Activated naive CD4-positive, alpha-beta T cell treated with anti-CD3 and anti-CD28 coated beads, Interleukin-2, amount 50 U/mL, for 72 hours (primary cell): ENCODE results near the gene CIB2. TPM values are rescaled to one million over a fixed set of nuclear protein-coding genes. Genes with fewer than 3 reads are reported as not detected.
A peak's percentile ranks its signal among the peaks of the same experiment; 100 is the strongest.

Source experiments
- ATAC-seq, 2 donors: fragments of 150-1000 bp; cut with Tn5 transposase; 2 replicates each; pipeline ENCODE4 v1.10.0; 2021; ENCODE audit warnings: mild to moderate bottlenecking in 2 of 2, moderate library complexity in 2 of 2
- DNase-seq, 2 donors: peaks; one replicate each; pipeline ENCODE4 v3.0.0; 2021 to 2022; ENCODE audit warnings: low spot score in 2 of 2
- H3K27ac Mint-ChIP-seq, 2 donors: one replicate each; pipeline ENCODE4 v1.8.0; 2022; ENCODE audit warnings: mild to moderate bottlenecking in 2 of 2, mixed read lengths in 2 of 2
- H3K36me3 Mint-ChIP-seq, 2 donors: one replicate each; pipeline ENCODE4 v1.8.0; 2022; ENCODE audit warnings: mixed read lengths in 2 of 2
- H3K9me3 Mint-ChIP-seq, 2 donors: one replicate each; pipeline ENCODE4 v1.8.0; 2022; ENCODE audit warnings: mixed read lengths in 2 of 2
- total RNA-seq, 2 donors: library from RNA; stranded (reverse); gene quantifications; one replicate each; pipeline ENCODE4 v1.2.3, GENCODE V29; 2022

Gene CIB2
- 1 to 10 TPM; 1.4 to 1.6 TPM for total RNA-seq

DNA sequence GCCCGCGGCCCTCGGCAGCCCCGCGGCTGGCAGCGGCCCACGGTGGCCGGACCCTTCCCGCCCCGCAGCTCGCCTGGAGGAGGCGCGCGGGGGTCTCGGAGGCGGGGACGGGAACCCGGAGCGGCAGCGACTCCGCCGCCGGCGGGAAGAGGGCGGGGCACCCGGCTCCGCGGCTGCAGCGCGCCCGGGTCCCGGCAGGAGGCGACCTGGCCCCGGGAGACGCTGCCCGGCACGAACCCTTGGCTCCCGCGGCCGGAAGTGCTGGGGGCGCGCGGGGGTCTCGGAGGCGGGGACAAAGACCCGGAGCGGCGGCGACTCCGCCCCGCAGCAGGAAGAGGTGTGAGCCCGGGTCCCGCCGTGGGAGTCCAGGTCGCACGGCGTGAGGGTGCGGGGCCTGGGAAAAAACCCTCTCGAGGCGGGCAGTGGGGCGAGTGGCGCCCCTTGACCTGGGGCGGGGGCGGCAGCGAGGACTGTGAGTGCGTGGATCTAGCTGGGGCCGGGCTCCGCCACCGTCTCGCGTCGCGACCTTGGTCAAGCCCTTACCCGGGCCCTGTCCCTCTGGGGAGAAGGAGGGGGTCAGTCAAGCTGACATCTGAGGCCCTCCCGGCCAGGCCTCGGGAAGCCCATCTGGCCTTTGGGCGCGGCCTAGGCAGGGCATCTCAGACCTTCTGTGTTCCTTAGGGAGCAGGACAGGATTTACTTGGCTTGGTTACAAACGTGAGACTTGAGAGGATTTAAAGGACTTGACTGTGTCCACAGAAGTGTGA is at the start of gene CIB2:
Gene CIB2 (minus strand): TSS at position 151 of the 767 bp plus-strand sequence. CDS start 230 bp downstream, outside the sequence.
- ATAC-seq, result peak; percentile 88 to 92
- peak; percentile 84 to 85 for DNase-seq
- Mint-ChIP-seq H3K9me3 (no peaks in the 10 kb centered on the region), H3K36me3 (no peaks in the 10 kb centered on the region), H3K27ac (peak within 1 kb of the TSS; percentile 57 to 94)

DNA sequence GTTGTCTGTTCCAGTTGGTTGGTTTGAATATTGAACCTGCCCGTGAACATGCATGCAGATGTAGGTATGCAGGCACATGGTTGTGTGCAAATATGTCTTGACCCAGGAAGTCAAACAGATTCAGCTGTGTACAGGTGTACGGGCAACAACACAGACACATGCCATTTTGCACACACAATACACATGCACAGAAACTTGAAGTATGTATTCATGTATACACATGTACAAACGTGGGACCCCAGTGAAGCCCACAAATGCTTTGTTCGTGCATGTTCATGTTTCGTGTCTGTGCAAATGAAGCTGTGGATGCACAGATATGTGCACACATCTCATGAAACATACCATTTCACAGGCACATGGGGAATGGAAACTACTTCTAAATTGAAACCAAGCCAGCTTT is 48.7 kb upstream of the CIB2 start:
- no peak for ATAC-seq
- Mint-ChIP-seq H3K27ac (no peak overlapping the region), H3K9me3 (no peaks in the 10 kb centered on the region), H3K36me3 (no peaks in the 10 kb centered on the region)
- no peak for DNase-seq

DNA sequence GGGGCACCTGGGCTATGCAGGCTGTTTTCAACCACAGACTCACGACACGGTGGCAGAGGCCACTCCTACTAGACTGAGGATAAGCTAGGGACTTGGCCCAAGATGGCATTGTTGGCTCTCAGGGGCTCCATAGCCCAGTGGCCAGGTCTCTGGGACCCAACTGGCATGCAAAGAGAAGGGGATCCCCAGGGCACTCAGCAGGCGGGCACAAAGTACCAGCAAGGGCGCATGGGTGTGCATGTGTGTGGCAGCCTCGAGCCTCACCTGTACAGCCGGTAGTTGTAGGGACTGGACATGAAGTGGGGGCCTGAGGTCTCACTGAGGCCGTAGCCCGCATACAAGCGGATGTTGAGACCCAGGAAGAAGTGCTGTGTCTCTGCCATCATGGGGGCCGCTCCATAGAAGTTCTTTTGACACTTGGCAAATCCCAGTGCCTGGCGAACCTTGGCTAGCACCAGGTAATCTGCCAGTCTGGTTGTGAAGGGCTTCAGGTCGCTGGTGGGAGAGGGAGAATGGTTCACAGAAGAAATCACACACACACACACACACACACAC is 48.1 kb upstream of the CIB2 start:
- Mint-ChIP-seq H3K9me3 (no peaks in the 10 kb centered on the region), H3K27ac (no peak overlapping the region), H3K36me3 (no peaks in the 10 kb centered on the region)
- DNase-seq (no peak), ATAC-seq (no peak)

DNA sequence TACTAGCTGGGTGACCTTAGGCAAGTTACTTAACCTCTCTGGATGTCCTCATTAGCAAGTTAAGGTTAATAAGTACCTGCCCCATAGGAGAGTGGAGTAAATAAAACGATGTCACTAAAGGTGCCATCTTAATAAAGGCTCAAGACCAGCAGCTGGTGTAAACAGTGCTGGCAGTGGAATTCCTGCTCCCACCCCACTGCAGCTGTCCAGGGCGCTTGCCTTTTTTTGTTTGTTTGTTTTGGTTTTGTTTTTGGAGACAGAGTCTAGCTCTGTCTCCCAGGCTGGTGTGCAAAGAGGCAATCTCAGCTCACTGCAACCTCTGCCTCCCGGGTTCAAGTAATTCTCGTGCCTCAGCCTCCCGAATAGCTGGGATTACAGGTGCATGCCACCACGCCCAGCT is 46.8 kb upstream of the CIB2 start:
- Mint-ChIP-seq H3K9me3 (no peaks in the 10 kb centered on the region), H3K27ac (no peak overlapping the region), H3K36me3 (peaks cover 0 to 6% of the 10 kb centered on the region in 2 donors)
- no peak for DNase-seq
- ATAC-seq, result no peak

DNA sequence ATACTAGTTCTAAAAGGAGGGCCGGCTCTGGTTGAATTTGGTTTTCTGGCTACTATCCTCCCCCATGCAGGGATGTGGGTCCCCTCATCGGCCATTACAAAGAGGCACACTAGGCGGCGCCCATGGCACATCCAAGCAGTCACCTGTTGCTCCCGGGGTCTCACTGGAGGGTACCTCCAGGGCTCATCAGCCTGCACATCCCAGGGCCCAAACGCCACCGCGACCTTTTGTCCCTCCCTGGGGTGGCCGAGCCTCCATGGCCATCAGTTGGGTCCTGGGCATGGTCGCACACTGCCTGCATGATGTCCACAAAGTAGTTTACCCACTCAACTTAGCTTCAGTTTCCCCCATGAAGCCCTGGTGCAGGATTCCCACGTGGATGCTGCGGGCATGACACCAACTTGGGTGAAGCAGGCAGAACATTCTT is 46.2 kb upstream of the CIB2 start:
- ATAC-seq, result peak in 1 of 2 donors; percentile 76
- Mint-ChIP-seq H3K9me3 (no peaks in the 10 kb centered on the region), H3K36me3 (peaks cover 0 to 12% of the 10 kb centered on the region in 2 donors), H3K27ac (no peak overlapping the region)
- DNase-seq, result peak in 1 of 2 donors; percentile 45

DNA sequence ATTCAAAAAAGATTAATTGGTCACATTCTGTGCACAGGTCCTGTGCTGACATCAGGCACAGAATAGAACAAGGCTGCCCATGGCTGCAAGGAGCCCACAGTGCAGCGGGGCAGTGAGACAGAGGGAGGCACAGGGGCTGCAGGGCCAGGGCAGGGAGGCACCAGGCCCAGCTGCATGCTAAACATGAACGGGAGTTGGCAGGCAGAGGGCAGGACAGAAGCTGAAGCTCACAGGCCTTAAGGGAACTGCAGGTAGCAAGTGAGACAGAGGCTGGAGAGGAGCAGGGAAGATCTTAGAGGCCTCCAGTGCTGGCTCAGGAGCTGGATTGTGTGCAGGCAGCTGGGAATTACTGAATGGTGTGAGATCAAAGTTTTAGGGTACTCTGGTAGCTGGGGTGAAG is 44.1 kb upstream of the CIB2 start:
- peaks cover 7 to 25% of the 10 kb centered on the region in 2 donors for H3K36me3 Mint-ChIP-seq

DNA sequence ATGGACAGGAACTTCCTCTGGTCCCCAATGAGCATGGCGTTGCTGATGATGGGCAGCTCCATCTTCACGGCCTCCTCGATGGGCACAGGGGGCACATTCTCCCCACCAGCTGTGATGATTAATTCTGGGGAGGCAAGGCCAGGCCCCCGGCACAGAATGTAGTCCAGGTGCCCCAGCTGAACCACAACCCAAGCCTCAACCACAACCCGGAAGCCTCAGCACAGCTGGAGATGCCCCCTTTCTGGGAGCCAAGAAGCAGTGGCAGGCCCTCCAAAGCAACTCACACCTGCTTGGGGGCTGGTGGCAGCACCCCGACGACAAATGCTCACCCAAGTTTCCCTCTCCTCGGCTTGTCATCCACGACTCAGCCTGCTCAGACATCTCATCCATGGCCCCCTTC is 43.2 kb upstream of the CIB2 start:
- H3K36me3 Mint-ChIP-seq, result peaks cover 13 to 26% of the 10 kb centered on the region in 2 donors
- peak overlapping the region; percentile 16 to 58 for H3K27ac Mint-ChIP-seq
- ATAC-seq (no peak), DNase-seq (no peak)
- no peaks in the 10 kb centered on the region for H3K9me3 Mint-ChIP-seq

More for the DNA sequence above, 44.1 kb upstream of the CIB2 start:
- DNase-seq (no peak), ATAC-seq (no peak)
- Mint-ChIP-seq H3K27ac (no peak overlapping the region), H3K9me3 (no peaks in the 10 kb centered on the region)

DNA sequence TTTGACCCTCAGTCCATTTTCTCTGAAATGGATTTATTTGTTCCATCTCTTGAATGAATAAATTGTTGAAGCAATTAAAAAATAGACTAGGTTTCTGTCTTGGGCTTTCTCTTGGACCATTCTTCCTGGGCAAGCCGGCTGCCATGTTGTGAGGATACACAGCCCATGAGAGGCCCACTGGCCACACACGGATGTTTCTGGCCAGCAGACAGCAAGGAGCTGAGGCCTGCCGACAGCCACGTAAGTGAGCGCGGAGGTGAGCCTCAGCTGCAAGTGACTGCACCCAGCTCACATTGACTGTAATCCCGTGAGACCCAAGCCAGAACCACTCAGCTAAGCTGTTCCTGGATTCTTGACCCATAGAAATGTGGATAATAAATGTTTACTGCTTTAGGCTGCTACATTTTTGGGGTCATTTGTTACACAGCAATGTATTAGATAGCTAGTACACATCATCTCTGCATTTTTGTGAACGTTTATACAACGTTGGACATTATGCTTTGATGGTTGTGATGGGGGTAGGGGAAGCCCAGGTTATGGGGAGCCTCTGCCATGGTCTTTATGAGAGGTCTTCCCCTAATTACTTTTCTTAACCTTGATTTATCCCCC is 40.7 kb upstream of the CIB2 start:
- peaks cover 13 to 35% of the 10 kb centered on the region in 2 donors for H3K36me3 Mint-ChIP-seq
- no peaks in the 10 kb centered on the region for H3K9me3 Mint-ChIP-seq
- DNase-seq, result no peak
- H3K27ac Mint-ChIP-seq, result no peak overlapping the region
- ATAC-seq, result no peak

DNA sequence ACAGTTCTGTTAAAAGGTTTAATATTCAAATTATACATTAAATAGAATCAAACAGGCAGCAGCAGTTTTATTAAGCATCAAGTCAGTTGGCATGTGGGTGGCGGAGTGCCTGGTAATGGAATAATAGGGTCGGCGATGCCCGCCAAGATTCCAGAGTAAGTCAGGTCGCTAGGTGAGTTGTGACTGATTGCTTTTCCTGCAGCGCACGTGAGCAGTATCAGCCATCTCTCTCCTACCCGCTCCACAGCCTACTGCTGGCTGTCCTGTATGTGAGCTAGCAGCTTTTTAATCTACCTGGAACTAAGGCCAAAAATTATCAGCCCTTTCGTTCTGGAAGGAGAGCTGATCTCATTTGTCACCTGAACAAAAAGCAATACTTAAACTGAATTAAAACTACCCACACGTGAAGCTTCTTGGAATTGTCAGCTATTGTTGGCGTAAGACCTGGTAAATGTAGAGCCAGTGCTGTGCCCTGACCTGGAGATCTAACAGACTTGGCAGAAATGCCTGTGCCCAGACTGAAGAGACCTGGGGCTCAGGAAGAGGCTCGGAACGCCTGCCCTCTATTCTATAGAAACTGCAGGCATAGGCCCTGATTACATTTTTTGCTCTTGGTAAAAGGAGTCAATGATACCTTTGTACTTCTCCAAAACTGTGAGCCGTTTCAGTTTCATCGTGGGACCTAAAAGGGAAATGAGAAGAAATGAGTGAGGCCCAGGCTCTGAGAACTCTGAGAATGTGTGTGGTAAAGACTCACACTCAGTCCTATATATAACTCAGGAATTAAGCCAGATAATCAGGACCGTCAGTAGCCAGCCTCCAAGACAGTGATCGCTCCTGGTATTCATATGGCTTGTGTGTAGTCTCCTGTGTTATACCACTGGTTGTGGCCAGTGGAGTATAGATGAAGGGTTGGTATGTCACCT is 39.9 kb upstream of the CIB2 start:
- peaks cover 16 to 40% of the 10 kb centered on the region in 2 donors for H3K36me3 Mint-ChIP-seq
- H3K9me3 Mint-ChIP-seq, result no peaks in the 10 kb centered on the region
- ATAC-seq, result no peak
- DNase-seq, result no peak
- H3K27ac Mint-ChIP-seq, result no peak overlapping the region

DNA sequence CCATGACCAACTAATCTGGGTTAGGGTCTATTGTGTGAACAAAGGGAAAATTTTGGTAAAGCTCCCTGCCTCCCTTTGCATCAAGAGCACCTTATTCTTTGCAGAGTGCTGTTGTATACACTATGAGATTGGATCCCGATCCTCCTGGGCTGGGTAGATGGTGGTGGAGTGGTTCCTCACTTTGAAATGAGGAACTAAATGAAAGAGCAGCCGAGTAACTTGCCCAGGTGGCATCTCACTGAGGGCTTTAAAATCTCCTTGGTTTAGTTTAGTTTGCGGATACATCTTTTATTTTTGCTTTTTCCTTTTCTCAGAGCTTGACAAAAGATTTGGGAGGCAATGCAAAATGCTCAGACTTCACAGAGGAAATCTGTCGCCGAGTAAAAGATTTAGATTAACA is 37.4 kb upstream of the CIB2 start:
- no peak overlapping the region for H3K27ac Mint-ChIP-seq
- ATAC-seq (no peak), DNase-seq (no peak)
- no peaks in the 10 kb centered on the region for H3K9me3 Mint-ChIP-seq
- H3K36me3 Mint-ChIP-seq, result peaks cover 19 to 49% of the 10 kb centered on the region in 2 donors

DNA sequence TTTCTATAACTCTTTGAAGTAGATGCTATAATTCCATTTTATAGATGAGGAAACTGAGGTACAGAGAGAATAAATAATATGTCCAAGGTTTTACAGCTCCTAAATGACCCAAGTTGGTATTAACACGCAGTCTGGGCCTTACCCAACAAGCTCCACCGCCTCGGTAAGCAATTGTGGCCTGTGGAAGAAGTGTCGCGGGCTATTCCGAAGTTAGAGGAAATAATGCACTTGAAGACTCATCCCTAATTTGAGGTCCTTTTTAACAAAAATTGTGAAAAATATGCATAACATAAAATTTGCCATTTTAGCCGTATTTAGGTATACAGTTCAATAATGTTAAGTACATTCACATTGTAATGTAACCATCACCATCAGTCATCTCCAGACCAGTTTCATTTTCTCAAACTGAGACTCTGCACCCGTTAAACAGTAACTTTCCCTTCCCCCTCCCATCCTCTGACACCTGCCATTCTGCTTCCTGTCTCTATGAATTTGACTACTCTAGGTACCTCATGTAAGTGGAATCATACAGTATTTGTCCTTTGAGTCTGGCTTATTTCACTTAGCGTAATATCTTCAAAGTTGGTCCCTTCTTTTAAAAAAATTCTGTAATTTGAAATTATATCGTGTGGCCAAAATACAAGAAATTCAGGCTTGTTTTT is 36.1 kb upstream of the CIB2 start:
- H3K9me3 Mint-ChIP-seq, result no peaks in the 10 kb centered on the region
- peaks cover 21 to 39% of the 10 kb centered on the region in 2 donors for H3K36me3 Mint-ChIP-seq
- H3K27ac Mint-ChIP-seq, result peak overlapping the region; percentile 37 to 89
- ATAC-seq (peak; percentile 99 to 100), DNase-seq (no peak)

DNA sequence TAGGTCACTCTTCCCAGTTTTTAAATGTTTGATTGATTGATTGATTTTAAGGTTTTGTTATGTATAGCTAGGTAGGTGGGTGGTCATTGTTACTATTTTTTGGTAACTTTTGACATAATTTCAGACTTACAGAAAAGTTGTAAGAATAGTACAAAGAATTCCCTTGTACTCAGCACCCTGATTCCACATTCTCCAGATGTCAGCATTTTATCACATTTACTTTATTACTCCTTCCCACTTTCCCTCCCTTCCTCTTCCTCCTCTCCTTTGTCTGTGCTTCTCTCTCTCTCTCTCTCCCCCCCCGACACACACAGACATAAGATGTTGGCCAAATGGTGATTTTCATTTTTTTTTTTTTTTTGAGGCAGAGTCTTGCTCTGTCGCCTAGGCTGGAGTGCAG is 32.8 kb upstream of the CIB2 start:
- DNase-seq (no peak), ATAC-seq (no peak)
- Mint-ChIP-seq H3K9me3 (no peaks in the 10 kb centered on the region), H3K36me3 (peaks cover 16 to 22% of the 10 kb centered on the region in 2 donors), H3K27ac (peak overlapping the region in 1 of 2 donors; percentile 22)

DNA sequence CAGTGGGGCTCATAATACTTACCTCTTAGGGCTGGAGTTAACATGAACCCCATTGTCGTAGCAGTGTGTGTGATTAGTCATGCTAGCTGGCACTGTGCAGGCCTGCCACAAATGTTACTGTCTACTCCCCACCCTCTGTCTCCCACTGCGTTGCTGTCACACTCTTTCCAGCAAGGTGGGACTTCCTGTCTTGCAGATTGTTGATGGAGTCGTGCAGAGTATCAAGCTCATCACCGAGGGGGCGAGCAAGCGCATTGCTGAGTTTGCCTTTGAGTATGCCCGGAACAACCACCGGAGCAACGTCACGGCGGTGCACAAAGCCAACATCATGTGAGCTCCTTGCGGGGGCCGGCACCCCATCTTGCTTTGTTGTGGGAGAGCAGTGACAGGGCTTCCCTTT is 30.8 kb upstream of the CIB2 start:
- Mint-ChIP-seq H3K36me3 (peaks cover 16 to 17% of the 10 kb centered on the region in 2 donors), H3K9me3 (no peaks in the 10 kb centered on the region), H3K27ac (peak overlapping the region in 1 of 2 donors; percentile 78)
- ATAC-seq (peak; percentile 77 to 95), DNase-seq (no peak)

DNA sequence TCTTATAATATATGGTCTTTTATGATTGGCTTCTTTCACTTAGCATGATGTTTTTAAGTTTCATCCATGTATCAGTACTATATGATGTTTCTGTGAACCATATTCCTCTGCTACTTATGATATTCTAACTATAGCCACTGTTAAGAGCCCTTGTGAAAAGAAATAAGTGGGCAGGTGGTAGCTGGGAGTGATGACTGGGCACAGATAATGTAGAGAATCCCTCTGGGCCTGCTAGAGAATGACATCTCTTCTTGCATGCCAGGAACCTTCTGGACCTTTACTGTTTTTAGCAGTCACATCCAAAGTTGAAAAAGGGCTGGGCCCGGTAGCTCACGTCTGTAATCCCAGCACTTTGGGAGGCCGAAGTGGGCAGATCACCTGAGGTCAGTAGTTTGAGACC is 28.1 kb upstream of the CIB2 start:
- H3K36me3 Mint-ChIP-seq, result peaks cover 10% of the 10 kb centered on the region in 2 donors
- DNase-seq (no peak), ATAC-seq (no peak)
- no peaks in the 10 kb centered on the region for H3K9me3 Mint-ChIP-seq
- H3K27ac Mint-ChIP-seq, result no peak overlapping the region

DNA sequence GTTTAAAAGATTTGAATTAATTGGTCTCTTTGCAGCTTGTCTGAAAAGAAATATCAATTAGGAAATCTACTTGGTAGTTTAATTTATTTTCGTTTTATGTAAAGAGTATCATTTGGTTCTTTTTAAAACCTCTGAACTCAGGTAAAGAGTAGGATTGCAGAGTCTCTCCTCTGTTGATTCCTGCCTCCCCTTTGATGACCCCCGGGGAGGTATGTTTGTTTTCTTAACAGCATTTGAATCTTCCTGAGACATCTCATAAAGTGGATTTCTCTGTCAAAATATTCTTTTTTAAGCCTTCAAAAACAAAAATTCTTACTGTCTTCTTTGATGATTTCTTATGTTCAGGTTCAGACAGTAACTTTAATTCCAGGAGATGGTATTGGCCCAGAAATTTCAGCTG is 26.0 kb upstream of the CIB2 start:
- ATAC-seq, result no peak
- H3K9me3 Mint-ChIP-seq, result no peaks in the 10 kb centered on the region
- peak overlapping the region in 1 of 2 donors; percentile 77 for H3K27ac Mint-ChIP-seq
- H3K36me3 Mint-ChIP-seq, result peaks cover 6 to 18% of the 10 kb centered on the region in 2 donors
- no peak for DNase-seq

DNA sequence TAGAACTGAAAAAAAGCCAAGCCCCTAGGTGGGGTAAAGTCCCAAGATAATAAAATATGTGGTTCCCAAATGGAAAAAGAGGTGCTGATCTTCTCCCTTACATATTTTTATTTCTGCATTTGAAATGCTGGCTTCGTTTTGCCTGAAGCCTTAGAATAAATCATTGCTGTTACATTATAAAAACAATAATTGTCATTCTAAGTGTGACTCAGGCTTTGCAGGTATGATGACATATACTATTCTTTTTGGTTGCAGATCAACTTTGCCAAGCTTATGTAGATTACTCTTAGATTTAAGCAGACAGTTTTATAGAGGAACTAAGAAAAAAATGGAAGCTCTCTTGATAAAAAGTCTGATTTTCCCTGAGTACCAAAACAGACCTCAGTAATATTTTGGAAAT is 25.4 kb upstream of the CIB2 start:
- Mint-ChIP-seq H3K9me3 (no peaks in the 10 kb centered on the region), H3K27ac (no peak overlapping the region), H3K36me3 (peaks cover under 1 to 18% of the 10 kb centered on the region in 2 donors)
- no peak for DNase-seq
- no peak for ATAC-seq
